AG09309 (cell line): Measurements from ENCODE around the gene YBEY.

Experiments used
- DNase-seq: peaks from one replicate; pipeline ENCODE4 v3.0.0-alpha.2; 2010; ENCODE audit warnings: low read depth
- H3K4me3 ChIP-seq: 2 replicates; pipeline ENCODE4 v1.5.1; 2011; ENCODE audit warnings: mild to moderate bottlenecking, low read depth, low read length, moderate library complexity; ENCODE audit not compliant: control insufficient read depth
- TF ChIP-seq, protein P1 (sequence below): IDR thresholded peaks from 2 replicates; pipeline ENCODE4 v1.5.1; 2011; ENCODE audit warnings: mild to moderate bottlenecking, low read depth, low read length, inconsistent platforms; ENCODE audit not compliant: insufficient read depth, control insufficient read depth; ENCODE audit errors: missing control alignments

Gene YBEY

GRCh38 chr21:46325073-46325912 is 39.2 kb downstream of the YBEY start:
- TF ChIP-seq, protein P1, sequence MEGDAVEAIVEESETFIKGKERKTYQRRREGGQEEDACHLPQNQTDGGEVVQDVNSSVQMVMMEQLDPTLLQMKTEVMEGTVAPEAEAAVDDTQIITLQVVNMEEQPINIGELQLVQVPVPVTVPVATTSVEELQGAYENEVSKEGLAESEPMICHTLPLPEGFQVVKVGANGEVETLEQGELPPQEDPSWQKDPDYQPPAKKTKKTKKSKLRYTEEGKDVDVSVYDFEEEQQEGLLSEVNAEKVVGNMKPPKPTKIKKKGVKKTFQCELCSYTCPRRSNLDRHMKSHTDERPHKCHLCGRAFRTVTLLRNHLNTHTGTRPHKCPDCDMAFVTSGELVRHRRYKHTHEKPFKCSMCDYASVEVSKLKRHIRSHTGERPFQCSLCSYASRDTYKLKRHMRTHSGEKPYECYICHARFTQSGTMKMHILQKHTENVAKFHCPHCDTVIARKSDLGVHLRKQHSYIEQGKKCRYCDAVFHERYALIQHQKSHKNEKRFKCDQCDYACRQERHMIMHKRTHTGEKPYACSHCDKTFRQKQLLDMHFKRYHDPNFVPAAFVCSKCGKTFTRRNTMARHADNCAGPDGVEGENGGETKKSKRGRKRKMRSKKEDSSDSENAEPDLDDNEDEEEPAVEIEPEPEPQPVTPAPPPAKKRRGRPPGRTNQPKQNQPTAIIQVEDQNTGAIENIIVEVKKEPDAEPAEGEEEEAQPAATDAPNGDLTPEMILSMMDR, result peak; percentile 38
- H3K4me3 ChIP-seq, result peak overlapping the region; percentile 73
- DNase-seq, result no peak

GRCh38 chr21:46326110-46326703 is 40.1 kb downstream of the YBEY start:
- TF ChIP-seq, protein P1, result no peak
- no peak overlapping the region for H3K4me3 ChIP-seq
- no peak for DNase-seq

- H3K4me3 ChIP-seq, result no peak overlapping the region
- TF ChIP-seq, protein P1, result no peak
- no peak for DNase-seq
These were observed 41.6 kb downstream of the YBEY start for GRCh38 chr21:46327711-46328110.

DNA sequence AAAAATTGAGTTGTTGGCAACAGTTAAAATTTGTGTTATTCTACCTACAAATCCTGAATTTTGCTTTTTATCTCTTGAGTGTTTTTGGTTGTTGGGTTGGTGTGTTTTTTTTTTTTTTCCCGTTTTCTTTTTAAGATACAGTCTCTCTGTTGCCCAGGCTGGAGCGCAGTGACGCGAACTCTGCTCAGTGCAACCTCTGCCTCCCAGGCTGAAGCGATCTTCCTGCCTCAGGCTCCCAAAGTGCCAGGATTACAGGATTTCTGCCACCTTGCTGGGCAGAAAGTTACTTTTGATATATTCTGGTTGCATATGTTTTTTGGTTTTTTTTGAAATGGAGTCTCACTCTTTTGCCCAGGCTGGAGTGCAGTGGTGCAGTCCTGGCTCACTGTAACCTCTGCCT is 42.0 kb downstream of the YBEY start:
- no peak overlapping the region for H3K4me3 ChIP-seq
- no peak for DNase-seq
- TF ChIP-seq, protein P1, result no peak

- TF ChIP-seq, protein P1, result no peak
- no peak overlapping the region for H3K4me3 ChIP-seq
- DNase-seq, result no peak
These were observed 43.7 kb downstream of the YBEY start for GRCh38 chr21:46329796-46330195.

DNA sequence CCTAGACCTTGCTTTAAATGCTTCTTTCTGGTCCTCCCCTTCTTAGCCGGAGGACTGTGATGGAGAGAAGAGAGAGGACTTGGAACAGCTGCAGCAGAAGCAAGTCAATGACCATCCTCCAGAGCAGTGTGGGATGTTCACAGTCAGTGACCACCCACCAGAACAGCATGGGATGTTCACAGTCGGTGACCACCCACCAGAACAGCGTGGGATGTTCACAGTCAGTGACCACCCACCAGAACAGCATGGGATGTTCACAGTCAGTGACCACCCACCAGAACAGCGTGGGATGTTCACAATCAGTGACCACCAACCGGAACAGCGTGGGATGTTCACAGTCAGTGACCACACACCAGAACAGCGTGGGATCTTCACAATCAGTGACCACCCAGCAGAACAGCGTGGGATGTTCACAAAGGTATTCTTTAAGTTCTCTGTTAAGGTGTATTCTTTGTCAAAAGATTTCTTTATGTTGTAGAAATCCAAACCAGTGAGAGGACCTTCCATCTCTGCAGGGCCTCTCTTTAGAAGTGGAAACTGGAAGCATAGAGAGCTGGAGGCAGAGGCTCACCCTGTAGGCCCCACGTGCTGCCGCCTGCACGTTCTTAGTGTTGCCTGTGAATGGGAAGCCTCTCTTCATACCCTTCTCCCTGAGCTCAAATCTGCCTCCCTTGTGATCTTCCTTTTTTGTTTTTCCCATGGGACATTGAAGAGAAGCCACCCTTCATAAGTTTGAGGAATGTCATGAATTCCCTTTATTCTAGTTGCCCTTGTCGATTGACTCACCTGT is 48.4 kb downstream of the YBEY start:
- TF ChIP-seq, protein P1, result no peak
- H3K4me3 ChIP-seq, result no peak overlapping the region
- DNase-seq, result no peak
